NCI-H1092 treated with DMSO at 0.1 percent for 48 hours (cell line): ENCODE results near the gene RPL37A.
"Not testable (repeated sequence)": the region's sequence is repeated elsewhere in the genome, so short reads cannot be mapped to it uniquely, and the experiment has no call there.

ENCODE experiments used
- DNase-seq: peaks from one replicate; lab custom pipeline; 2025; lab: John Stamatoyannopoulos, UW

RPL37A gene

DNA sequence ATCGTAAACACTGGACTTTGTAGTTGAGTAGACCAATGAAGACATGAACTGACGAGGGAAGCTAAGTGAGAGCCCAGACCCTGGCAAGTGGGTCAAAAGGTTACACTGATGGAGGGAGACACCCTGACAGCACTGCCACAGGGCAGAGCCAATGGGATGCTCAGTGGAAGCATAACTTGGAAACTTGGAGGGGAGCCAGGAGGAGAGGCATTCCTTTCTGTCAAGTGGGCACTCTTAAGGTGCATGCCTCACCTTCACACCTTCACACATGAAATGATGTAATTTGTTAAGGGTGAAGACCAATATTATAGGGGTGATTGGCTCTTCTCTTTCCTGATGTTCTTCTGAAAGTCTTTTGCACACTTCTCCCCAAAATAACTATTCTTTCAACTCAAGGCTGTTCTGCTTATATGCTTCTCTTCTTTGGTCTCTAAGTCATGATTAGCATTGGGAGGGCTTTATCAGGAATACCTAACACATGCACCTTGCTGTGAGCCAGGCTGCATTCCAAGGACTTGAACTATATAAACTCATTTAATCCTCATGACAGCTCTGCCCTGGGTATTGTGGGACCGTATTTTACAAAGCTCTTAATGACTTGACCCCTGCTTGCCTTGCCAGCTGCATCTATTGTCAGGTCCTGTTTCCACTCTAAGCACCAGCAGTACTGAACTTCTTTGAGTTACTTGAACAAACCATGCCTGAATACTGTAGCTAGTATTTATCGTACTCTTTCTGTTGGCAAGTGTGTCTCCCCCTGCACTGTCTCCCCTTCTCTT is 19.0 kb downstream of the RPL37A start:
- no peak for DNase-seq

DNA sequence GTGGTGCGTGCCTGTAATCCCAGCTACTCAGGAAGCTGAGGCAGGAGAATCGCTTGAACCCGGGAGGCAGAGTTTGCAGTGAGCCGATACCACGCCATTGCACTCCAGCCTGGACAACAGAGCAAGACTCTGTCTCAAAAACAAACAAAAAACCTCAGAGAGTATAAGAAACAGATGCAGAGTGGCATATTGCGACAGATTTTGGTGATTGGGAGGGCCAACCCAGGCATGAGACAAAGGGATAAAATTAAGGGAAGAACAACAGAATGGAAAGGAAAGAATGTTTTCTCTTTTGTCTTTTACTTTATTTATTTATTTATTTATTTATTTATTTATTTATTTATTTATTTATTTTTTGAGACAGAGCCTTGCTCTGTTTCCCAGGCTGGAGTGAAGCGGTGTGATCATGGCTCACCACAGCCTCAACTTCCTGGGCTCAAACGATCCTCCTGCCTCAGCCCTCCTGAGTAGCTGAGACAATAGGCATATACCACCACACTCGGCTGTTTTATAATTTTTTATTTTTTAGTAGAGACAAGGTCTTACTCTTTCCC is 20.0 kb downstream of the RPL37A start:
- not testable (repeated sequence) for DNase-seq

DNA sequence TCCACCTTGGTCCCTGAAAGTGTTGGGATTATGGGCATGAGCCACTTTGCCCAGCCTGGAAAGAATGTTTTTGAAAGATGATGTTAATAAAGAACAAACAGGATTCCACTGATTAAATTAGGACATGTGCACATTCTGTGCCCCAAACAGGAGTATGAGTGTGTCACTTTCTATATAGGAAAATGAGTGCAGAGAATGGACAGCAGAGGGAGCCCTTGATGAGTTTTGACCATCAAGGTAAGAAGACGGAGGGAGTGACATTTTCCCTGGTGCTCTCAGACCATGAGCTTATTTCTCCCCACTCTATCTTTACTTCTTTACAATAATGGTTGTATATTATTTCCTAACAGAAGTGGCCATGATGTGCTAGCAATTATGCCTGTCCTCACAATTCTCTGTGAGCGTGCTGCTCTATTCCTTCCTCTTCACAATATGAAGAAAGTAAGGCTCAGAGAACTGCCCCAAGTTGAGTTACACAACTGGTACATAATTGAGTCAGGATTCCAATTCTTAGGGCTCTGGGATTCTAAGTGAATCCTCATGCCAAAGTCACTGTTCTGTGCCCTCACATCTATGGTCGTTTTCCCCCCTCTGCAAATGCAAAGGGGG is 20.6 kb downstream of the RPL37A start:
- DNase-seq: peak; percentile 77

DNA sequence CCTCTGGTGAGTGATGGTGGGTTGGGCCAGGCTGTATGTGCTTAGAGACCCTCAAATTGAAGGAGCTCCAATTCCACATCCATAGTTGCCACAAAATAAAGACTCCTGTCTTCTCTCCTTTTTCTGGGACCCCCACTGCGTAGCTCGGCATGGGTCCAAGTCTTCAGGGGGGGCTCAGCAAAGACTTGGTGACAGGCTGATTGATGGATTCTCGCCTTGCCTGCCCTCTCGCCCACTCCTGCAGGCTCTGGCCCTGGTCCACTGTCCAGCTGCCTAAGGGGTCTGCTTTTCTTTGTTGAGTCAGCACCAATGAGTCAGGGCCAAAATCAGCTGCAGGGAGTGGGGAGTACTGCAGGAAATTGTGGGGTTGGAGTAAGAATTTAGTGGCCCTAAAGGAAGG is 21.5 kb downstream of the RPL37A start:
- no peak for DNase-seq

DNA sequence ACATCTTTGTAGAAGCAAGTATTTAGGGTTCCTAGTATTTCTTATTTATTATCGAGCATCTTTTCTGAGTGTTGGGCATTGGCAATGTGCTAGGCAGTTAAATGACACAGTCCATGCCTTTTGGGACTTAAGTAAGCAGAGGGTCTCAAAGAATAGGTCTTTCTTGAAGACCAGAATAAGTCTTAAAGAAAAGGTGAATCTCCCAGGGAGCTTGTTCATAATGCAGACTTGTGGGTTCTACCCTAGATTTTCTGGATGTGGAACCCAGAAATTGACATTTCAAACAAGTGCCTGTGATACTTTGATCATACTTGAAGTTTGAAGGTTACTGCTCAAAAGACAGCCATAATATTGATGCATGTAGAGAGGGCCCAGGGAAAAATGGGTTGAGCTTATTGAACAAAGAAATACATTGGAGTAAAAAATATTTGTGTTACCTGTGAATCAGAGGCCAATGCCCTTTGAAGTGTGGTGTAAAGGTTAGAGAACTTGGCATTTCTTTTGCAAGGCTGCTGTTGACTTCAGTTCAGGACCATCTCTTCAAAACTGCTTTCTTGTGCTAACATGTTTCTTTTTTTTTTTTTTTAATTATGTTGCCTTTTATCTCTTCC is 24.4 kb downstream of the RPL37A start:
- DNase-seq: no peak

DNA sequence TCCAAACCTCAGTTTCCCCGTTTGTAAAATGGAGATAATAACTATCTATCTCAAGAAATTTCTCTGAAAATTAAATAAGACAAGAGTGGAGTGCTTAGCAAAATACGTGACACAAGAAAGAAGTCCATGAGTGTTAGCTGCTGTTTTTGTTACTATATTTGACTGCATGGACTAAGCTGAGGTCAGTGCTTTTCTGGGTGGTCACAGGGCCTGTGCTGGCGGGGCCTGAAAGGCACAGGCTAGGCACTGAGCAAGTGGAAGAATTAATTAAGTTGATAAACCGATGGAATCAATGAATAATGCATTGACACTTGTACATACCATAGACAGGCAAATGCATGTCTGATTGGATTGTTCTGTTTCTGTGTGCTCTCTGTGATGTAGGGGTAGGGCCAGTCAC is 27.3 kb downstream of the RPL37A start:
- no peak for DNase-seq

DNA sequence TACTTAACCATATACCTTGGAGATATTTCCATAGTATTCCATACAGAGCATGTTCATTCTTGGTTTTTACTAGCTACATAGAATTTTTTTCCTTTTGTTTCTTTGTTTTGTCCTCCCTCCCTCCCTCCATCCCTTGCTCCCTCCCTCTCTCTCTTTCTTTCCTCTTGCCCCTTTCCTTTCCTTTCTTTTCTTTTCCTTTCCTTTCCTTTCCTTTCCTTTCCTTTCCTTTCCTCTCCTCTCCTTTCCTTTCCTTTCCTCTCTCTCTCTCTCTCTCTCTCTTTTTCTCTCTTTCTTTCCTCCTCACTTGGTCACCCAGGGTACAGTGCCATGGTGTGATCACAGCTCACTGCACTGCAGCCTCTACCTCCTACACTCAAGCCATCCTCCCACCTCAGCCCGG is 28.3 kb downstream of the RPL37A start:
- no peak for DNase-seq

DNA sequence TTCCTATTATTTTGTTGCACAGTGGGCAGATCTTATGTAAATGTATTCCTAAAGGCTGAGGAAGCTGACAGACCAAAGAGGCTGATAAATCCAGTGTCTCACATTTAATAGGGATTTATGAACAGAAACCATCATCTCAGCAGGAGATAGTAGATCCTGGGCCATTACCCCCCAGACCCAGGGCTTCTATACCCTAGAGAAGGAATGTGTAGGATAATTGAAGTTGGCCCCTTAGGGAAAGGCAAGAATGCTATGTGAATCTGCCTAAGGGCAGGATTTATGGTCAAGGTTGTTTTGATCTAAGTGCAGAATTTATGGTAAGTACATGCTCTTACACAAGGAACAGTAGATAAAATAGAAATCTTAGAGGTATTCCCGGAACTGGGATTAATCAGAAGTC is 29.0 kb downstream of the RPL37A start:
- DNase-seq: no peak

DNA sequence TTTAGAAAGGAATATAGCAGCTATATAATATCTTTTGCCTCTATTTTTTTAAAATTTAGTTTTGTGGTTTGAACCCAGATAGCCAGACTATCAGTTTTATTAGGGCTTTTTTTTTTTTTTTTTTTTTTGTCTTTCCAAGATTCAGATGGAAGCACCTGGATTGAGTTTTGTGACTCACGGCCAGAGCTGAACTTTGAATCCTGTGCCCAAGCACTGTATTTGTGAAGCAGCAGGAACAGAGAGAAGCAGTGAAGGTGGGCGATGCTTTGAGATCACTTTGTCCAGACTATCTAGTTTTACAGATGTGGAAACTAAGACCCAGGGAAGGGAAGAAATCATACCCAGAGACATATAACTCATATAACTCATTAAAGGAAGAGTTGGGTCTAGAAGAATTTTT is 33.9 kb downstream of the RPL37A start:
- DNase-seq: no peak

DNA sequence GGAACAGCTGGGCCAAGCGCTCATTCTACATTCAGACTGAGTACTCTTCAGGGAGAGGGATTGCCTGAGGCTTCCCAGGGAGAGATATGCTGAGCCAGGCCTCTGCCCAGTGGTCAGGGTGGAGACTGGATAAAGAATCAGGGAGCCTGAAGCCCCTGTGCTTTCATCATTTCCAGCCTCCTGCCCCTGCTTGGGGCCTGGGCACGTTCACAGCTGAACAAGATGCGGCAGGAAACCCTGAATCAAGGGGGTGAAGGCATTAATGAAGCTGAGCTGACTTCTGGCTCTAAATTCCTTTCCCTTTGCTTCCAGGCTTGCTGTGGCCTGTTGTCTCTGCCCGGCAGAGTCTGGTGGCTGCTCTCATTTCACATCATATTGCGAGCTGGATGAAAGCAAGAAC is 35.0 kb downstream of the RPL37A start:
- no peak for DNase-seq

DNA sequence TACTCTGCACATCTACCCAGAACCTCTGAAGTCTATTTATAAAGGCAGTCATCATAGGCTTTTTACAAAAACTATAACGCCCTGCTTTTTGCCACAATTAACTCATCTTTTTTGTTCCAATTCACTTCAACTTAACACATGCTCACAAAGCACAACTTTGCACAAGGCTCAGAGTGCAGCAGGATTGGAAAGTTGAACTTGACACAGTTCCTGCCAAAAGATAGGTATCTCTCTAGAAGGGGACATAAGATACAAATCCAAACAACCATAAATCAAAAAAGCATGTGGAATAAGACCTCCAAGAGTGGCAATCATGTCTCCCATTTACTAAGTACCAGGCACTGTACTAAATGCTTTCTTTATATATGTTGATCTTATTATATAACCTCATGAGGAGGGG is 36.2 kb downstream of the RPL37A start:
- no peak for DNase-seq

DNA sequence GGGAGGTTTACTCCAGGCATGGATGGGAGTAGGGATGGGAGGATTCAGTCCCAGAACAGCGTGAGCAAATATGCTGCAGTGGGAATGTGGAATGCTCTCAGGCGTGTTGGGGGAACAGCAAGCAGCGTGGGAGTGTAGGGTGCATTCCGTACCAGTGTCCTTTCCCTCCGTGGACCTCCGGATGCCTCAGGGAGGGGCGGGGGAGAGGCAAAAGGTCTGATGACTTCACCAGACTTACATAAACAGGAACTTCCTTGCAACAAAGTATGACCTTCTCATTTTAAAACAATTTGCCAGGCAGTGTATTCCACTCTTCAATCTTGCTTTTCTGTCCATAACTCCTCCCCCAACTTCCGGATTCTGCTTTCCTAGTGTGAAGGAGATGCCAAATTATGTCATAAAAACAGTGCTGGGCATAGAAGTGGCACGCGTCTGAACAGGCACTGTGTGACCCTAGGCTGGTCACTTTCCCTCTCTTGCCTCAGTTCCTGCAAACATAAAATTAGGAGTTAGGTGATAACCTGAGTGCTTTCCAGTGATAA is 36.9 kb downstream of the RPL37A start:
- no peak for DNase-seq

DNA sequence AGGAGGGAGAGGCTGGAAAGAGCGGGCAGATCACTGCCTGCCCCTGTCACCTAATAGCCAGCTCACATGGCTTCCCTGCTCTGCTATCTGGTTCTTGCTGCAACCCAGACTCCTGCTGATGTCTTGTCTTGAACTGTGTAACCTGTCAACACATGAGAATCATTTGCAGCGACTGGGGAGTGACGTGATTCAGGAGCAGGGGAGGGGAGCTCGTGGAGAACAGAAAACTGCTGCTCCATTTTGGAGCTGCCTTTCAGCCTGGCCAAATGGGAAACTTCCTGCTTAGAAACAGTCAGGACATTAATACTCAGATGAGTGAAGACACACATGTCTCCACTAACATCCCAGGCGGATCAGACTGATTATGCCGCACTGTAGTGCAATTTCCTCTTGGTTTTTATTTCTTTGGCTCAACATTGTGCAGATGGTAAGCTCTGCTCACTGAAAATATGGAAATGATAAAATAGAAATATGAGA is 38.1 kb downstream of the RPL37A start:
- no peak for DNase-seq

DNA sequence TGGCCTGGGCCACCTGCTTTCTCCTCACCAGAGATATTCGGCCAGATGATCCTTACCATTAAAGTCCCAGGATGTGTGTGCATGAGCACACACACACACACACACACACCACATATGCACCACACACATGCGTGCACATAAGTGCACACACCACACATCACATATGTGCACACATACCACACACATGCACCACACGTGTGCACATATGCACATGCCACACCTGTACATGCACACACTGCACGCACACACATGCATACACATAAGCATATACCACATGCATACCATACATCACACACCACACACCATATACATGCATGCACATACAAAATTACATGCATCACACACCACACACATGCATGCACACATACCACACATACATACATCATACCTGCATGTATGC is 38.7 kb downstream of the RPL37A start:
- DNase-seq: no peak

DNA sequence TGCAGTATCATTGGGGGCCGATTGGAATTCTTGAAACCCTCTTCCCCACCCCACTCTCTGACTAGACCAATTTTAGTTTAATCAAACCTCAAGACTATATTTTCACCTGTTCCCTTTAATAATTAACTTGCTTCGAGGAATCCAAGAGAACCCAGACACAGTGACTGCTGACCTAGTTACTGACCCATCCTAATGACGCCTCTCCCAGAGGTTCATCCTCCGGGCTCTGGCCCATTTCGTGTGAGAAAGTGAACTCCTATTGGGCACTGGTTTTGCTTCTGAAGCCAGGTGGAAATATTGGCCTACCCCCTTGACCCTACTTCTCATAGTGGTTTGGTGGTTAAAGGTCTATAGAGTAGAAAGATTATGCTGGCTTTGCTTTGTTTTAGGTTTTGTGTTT is 39.9 kb downstream of the RPL37A start:
- DNase-seq: no peak

DNA sequence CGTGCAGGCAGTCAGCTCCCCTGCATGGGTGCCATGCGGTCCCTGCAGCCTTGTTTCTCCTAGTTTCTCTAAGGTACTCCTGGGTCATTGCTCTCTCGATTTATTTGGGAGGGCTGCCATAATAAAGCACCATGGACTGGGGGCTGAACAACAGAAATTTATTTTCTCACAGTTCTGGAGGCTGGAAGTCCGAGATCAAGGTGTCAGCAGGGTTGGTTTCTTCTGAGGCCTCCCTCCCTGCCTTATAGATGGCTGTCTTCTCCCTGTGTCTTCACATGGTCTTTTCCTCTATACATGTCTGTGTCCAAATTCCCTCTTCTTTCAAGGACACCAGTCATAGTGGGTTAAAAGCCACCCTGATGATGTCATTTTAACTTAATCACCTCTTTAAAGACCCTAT is 40.5 kb downstream of the RPL37A start:
- no peak for DNase-seq

DNA sequence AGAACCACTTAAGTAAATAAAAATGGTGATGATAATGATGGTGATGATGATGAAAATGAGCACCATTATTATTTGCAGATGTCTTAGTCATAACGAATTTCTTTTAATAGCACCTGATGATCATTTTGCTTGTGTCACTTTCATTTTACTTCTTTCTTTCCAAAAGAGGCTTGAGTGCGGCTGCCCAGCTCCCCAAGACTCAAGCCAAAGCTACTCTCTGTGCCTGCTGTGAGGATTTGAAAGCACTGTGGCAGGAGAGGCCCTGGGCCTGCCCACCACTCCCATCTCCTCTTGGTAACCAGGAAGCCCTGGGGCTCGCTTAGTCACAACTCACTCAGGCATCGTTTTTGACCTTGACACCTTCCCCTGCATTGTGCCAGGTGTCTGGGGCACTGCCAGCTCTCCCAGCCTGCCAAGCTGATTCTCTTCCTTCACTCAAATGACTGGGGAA is 41.2 kb downstream of the RPL37A start:
- peak; percentile 81 for DNase-seq

DNA sequence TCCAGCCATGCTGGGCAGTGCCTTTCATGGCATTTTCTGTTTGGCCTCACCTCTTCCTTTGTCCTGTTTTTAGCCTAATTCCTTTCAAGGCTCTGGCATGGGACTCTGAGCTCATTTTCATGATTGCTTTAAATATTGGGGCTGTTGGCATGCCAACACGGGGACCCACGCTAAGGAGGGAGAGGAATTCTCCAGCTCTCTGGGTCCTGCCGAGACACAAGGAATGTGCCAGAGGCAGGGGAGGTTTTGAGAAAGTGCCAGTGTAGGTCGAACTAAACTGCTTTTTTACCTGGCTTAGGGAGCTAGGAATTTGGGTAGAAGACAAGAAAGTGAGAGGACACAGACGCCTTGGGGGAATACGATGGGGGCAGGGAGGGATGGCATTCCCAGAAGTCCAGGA is 42.3 kb downstream of the RPL37A start:
- no peak for DNase-seq

DNA sequence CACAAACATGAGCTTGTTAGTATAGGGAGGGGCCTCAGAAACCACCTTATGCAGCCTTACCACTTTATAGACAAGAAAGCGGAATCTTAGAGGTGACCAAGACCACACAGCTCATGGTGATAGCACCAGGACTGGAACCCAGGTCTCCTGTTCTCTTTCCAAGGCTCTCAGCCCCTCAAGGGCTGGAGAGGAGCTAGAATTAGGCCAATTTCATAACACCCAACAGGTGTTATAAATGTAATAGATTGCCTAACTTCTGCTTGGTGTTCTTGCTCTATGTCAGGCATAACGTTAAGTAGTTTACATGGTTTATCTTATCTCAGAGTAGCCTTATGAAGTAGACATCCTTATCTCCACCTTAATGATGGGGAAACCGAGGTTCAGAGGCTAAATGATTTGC is 42.9 kb downstream of the RPL37A start:
- no peak for DNase-seq

DNA sequence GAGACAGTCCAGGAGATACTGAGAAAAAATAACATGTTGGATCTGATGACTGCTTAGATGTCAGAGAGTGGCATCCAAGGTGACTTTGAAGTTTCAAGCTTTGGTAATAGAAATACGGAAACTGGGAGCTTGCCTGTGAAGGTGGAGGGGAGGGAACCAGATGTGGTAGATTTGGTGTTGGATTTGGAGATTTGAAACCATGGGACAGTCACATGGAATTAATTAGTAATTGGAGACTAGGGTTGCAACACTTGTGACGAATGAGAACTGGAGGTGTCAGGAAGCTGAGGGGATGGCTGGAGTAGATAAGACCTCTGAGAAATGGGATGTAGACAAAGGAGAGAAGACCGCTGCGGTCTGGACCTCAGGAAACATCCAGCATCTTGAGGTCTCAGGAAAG is 46.7 kb downstream of the RPL37A start:
- no peak for DNase-seq

DNA sequence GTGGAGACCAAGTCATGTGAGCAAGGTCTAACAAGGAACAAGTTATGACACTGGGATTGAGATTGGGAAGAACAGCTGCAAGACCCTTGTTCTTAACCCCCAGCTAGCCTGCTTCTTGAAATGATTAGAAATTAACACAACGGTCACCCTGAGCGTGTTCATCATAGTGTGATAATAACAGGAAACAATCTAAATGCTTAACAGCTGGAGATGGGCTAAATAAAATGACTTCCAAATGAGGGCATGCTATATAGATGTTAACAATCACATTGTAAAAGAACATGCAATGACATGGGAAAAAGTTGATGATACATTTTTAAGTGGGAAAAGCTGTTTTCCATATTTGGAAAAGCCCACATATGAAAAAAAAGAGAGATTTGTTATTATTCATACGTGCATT is 47.6 kb downstream of the RPL37A start:
- no peak for DNase-seq

DNA sequence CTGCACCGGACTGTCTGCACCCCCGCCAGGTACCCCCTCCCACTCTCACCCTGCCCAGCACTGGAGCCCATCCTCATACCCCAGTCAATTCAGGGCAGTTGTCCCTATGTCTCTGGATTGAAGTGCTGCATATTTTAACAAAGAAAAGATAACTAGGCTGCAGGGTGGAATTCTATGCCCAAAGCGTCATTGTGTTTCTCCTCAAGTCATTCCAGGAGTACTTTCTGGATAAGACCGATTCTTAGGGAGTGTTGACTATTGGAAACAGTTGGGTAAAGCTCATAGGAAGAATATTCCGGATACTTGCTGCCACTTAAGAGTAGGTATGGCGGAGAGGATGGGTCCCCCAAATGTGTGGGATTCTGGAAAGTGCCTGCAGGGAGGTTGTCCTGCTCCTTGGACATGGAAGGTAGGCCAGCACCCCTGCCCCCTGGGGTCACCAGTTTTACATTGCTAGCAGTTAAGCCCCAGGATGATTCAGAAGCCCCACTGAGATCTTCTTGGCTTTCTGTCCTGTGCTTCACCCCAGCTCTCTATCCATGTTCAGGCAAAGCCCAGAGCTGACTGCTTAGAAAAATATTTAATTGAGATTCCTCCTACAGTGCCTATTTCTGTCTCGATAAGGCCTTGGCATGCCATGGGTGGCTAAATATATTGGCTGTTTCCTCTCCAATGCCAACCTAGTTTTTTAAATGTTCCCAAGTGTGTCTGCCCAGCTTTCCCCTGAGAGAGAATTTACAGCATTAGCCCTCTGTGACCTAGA is 48.2 kb downstream of the RPL37A start:
- no peak for DNase-seq
